ENCODE results near the gene HSPB6.
A peak's percentile ranks its signal among the peaks of the same experiment; 100 is the strongest.

The HSPB6 gene

DNA sequence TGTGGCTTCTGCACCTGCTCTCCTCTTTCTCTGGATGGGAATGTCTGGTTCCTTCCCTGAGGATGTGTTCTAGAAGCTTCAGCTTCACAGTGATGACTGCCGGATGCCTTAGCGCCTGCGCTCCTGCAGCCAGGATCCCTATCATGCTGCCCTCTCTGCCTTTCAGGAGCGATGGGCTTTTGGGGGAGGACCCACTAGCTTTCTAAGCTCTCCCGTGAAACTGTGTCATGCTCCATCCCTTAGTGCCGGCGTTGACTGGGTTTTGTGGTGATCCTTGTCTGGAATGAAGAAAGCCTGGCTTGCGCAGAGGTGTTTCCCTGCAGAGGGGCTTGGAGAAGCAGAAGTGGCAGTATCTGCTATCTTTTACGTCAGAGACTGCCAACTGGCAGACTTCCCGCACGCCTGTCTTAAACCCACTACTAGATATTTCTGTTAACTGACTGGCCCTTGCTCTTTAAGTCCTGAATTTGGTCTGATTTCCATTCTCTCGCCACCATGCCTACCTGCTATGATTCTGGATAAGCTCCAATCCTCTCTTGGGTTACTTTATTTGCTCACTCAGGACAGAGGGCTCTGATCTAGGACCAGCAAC, 42.8 kb downstream of the HSPB6 start:
- DNase-seq: no peak

DNA sequence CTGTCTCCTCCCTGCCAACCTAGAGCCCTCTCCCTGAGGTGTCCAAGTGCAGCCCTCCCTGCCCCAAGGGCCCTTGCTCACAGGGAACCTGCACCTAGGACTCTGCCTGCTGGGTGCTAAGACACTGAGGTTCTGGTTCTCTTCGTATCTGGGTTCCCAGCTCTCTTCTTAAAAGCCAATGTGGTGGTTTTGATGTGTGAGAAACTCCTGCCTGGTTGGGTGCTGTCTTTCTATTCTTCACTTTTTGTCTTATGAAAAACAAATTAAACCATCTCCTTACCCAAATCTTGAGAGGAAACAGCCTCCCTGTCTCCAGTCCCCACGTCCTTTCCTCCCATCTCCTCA, 43.4 kb downstream of the HSPB6 start:
- DNase-seq: no peak

- peak; percentile 52 for DNase-seq
Observed at GRCh38 chr19:35712567-35713505, 44.0 kb downstream of the HSPB6 start.

GRCh38 chr19:35710784-35711723, 45.8 kb downstream of the HSPB6 start:
- DNase-seq: peak; percentile 40

DNA sequence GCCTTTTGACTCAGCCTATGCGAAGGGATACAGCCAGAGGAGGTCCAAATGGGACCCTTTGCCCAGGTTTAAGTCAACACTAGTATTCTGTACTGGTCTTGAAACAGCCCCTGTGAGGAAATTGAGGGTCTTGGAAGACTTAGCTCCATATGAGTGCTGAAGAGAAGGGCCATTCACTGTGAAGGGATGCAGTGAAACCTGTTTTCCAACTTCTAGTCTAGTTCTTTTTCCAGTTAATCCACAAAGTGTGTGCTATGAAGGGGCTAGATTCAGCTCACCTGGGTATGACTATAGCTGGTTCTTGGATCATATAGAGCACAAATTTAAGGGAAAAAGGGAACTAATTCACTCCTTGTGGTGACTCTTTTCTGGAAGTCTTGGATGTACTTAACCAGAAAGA, 48.4 kb downstream of the HSPB6 start:
- DNase-seq: no peak
